ENCODE data around the gene CDC42EP3. TPM values are rescaled to one million over a fixed set of nuclear protein-coding genes. Genes with fewer than 3 reads are reported as not detected.

CDC42EP3 gene
- total RNA-seq, 1 experiment from 2014 or later = 31.5 TPM

DNA sequence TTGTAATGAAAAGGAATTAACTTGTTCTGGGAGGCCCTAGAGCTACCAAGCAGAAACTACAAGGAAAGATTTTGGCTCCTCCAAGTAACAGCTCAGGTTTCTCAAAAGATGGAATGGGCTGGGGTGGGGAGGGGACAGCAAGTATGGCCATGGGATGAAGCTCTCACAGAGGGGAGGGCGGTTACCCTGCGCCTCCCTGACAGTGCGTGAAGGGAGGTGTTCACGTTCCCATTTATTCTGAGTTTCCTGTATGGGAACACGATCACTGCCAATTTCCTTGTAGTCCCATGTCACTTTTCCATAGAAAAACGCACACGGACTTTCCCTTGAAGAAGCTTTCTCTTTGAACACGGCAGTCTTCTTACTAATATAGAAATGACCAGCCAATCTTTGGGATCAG, 17.0 kb downstream of the CDC42EP3 start:
- ATAC-seq = no peak
- Mint-ChIP-seq H3K27me3 (ENCODE audit: low read depth) (peaks cover 33% of the 10 kb centered on the region), H3K4me3 (peak overlapping the region; percentile 57), H3K4me1 (peaks cover 86% of the 10 kb centered on the region), H3K27ac (0 out of 2 replicates have a peak overlapping the region, but pooled peaks have one; percentile 41), H3K9me3 (no peaks in the 10 kb centered on the region), H3K36me3 (peaks cover 8% of the 10 kb centered on the region; the same call in 1 of the 2 replicates)
- CTCF ChIA-PET = interaction anchor here (1.0 to 1.5 kb wide), 6 partner anchors 18 to 258 kb away, joined by 3 to 9 read pairs (median 6); no protein-coding TSS in a partner anchor
- DNase-seq (ENCODE audit: low spot score) = no peak
- POLR2A ChIA-PET = interaction anchor here (1.3 kb wide), 1 partner anchor 18 kb away, joined by 5 read pairs; no protein-coding TSS in a partner anchor
- no peak for TF ChIP-seq IRF2 (CRISPR knock-in tag; IDR thresholded peaks at IDR 0.05; ENCODE audit: borderline replicate concordance, low read depth)
- no peak for TF ChIP-seq JAZF1 (CRISPR knock-in tag; IDR thresholded peaks at IDR 0.05)
- TF ChIP-seq ZNF263 (CRISPR knock-in tag; IDR thresholded peaks at IDR 0.05; ENCODE audit: low read depth) = no peak
- no peak for TF ChIP-seq ZNF232 (CRISPR knock-in tag; IDR thresholded peaks at IDR 0.05)
- no peak for TF ChIP-seq ZNF416 (CRISPR knock-in tag; IDR thresholded peaks at IDR 0.05)
- no peak for TF ChIP-seq NR3C1 (CRISPR knock-in tag; conservative IDR thresholded peaks at IDR 0.05; ENCODE audit: low read depth)
- TF ChIP-seq ZNF219 (CRISPR knock-in tag; IDR thresholded peaks at IDR 0.05; ENCODE audit: borderline replicate concordance) = no peak
- TF ChIP-seq MYBL2 (CRISPR knock-in tag; IDR thresholded peaks at IDR 0.05) = no peak
- TF ChIP-seq, protein P1, sequence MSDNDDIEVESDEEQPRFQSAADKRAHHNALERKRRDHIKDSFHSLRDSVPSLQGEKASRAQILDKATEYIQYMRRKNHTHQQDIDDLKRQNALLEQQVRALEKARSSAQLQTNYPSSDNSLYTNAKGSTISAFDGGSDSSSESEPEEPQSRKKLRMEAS (CRISPR knock-in tag; IDR thresholded peaks at IDR 0.05) = no peak
- TF ChIP-seq, protein P2, sequence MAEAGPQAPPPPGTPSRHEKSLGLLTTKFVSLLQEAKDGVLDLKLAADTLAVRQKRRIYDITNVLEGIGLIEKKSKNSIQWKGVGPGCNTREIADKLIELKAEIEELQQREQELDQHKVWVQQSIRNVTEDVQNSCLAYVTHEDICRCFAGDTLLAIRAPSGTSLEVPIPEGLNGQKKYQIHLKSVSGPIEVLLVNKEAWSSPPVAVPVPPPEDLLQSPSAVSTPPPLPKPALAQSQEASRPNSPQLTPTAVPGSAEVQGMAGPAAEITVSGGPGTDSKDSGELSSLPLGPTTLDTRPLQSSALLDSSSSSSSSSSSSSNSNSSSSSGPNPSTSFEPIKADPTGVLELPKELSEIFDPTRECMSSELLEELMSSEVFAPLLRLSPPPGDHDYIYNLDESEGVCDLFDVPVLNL (CRISPR knock-in tag; IDR thresholded peaks at IDR 0.05; ENCODE audit: borderline replicate concordance, low read depth) = no peak
- no peak for TF ChIP-seq STAT6 (CRISPR knock-in tag; conservative IDR thresholded peaks at IDR 0.05; ENCODE audit: low read depth)
- TF ChIP-seq, protein P3, sequence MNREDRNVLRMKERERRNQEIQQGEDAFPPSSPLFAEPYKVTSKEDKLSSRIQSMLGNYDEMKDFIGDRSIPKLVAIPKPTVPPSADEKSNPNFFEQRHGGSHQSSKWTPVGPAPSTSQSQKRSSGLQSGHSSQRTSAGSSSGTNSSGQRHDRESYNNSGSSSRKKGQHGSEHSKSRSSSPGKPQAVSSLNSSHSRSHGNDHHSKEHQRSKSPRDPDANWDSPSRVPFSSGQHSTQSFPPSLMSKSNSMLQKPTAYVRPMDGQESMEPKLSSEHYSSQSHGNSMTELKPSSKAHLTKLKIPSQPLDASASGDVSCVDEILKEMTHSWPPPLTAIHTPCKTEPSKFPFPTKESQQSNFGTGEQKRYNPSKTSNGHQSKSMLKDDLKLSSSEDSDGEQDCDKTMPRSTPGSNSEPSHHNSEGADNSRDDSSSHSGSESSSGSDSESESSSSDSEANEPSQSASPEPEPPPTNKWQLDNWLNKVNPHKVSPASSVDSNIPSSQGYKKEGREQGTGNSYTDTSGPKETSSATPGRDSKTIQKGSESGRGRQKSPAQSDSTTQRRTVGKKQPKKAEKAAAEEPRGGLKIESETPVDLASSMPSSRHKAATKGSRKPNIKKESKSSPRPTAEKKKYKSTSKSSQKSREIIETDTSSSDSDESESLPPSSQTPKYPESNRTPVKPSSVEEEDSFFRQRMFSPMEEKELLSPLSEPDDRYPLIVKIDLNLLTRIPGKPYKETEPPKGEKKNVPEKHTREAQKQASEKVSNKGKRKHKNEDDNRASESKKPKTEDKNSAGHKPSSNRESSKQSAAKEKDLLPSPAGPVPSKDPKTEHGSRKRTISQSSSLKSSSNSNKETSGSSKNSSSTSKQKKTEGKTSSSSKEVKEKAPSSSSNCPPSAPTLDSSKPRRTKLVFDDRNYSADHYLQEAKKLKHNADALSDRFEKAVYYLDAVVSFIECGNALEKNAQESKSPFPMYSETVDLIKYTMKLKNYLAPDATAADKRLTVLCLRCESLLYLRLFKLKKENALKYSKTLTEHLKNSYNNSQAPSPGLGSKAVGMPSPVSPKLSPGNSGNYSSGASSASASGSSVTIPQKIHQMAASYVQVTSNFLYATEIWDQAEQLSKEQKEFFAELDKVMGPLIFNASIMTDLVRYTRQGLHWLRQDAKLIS (CRISPR knock-in tag; IDR thresholded peaks at IDR 0.05; ENCODE audit: borderline replicate concordance) = no peak
- TF ChIP-seq NFYB (CRISPR knock-in tag; conservative IDR thresholded peaks at IDR 0.05; ENCODE audit: low read depth) = no peak

DNA sequence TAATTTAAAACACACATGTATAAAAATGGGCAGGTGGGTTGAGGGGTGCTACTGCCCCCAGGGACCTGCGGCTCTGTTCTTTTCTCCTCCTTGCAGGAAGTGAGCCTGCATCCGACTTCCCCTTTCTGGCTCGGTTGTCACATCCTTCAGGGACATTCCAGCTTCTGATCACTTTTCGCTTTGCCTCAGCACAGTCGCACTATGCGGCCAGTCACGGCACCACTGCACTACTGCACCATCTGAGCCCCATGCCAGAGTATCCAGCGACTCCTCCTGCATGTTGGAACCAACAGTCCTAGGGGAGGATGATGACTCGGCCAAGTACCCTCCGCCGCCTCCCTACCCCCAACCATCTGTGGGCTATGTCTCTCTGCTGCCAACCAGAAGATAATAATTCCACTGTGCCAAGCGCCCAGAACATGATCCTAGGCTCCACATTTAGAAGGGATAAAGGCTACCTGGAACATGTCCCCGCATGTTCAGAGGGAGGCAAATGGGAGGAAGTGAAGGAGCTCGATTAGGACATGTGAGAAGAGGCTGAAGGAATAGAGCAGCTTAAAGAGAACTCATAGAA, 17.6 kb downstream of the CDC42EP3 start:
- Mint-ChIP-seq H3K27ac (peak overlapping the region; percentile 84; the same call in 1 of the 2 replicates), H3K4me1 (peaks cover 81% of the 10 kb centered on the region)
- POLR2A ChIA-PET = interaction anchor here (1.3 kb wide), 1 partner anchor 18 kb away, joined by 5 read pairs; no protein-coding TSS in a partner anchor

More for the DNA sequence above, 17.6 kb downstream of the CDC42EP3 start:
- Mint-ChIP-seq H3K9me3 (no peaks in the 10 kb centered on the region), H3K36me3 (peaks cover 8% of the 10 kb centered on the region; the same call in 1 of the 2 replicates), H3K27me3 (ENCODE audit: low read depth) (peaks cover 28% of the 10 kb centered on the region), H3K4me3 (peak overlapping the region; percentile 57)
- CTCF ChIA-PET = interaction anchor here (1.0 to 1.5 kb wide), 7 partner anchors 18 to 258 kb away, joined by 3 to 9 read pairs (median 6); no protein-coding TSS in a partner anchor
- no peak for DNase-seq (ENCODE audit: low spot score)
- peak; percentile 7; the same call in 1 of the 2 replicates for ATAC-seq
- TF ChIP-seq, protein P4, sequence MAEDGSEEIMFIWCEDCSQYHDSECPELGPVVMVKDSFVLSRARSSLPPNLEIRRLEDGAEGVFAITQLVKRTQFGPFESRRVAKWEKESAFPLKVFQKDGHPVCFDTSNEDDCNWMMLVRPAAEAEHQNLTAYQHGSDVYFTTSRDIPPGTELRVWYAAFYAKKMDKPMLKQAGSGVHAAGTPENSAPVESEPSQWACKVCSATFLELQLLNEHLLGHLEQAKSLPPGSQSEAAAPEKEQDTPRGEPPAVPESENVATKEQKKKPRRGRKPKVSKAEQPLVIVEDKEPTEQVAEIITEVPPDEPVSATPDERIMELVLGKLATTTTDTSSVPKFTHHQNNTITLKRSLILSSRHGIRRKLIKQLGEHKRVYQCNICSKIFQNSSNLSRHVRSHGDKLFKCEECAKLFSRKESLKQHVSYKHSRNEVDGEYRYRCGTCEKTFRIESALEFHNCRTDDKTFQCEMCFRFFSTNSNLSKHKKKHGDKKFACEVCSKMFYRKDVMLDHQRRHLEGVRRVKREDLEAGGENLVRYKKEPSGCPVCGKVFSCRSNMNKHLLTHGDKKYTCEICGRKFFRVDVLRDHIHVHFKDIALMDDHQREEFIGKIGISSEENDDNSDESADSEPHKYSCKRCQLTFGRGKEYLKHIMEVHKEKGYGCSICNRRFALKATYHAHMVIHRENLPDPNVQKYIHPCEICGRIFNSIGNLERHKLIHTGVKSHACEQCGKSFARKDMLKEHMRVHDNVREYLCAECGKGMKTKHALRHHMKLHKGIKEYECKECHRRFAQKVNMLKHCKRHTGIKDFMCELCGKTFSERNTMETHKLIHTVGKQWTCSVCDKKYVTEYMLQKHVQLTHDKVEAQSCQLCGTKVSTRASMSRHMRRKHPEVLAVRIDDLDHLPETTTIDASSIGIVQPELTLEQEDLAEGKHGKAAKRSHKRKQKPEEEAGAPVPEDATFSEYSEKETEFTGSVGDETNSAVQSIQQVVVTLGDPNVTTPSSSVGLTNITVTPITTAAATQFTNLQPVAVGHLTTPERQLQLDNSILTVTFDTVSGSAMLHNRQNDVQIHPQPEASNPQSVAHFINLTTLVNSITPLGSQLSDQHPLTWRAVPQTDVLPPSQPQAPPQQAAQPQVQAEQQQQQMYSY (CRISPR knock-in tag; IDR thresholded peaks at IDR 0.05) = no peak
